HepG2 (cell line): ENCODE measurements around the gene MAML1. TPM values are rescaled to one million over a fixed set of nuclear protein-coding genes. Genes with fewer than 3 reads are reported as not detected.

Experiments used
- ATAD3A ChIP-seq: sonication (generic); formaldehyde crosslinking; IDR thresholded peaks from 2 replicates; pipeline ENCODE4 v1.4.0; 2020; ENCODE audit warnings: missing genetic modification reagents
- E2F1 ChIP-seq: sonication (generic); formaldehyde crosslinking; IDR thresholded peaks from 2 replicates; pipeline ENCODE4 v1.5.0; 2020; ENCODE audit warnings: missing genetic modification reagents
- ERF ChIP-seq: IDR thresholded peaks from 2 replicates; pipeline ENCODE4 v1.6.1; 2018; ENCODE audit warnings: missing biosample characterization, missing genetic modification reagents
- PRMT3 ChIP-seq: sonication (generic); formaldehyde crosslinking; IDR thresholded peaks from 2 replicates; pipeline ENCODE4 v1.8.1; 2022; ENCODE audit warnings: low read depth, mild to moderate bottlenecking, moderate library complexity, missing genetic modification reagents, borderline replicate concordance
- SALL1 ChIP-seq: sonication (generic); formaldehyde crosslinking; IDR thresholded peaks from 2 replicates; pipeline ENCODE4 v1.8.0; 2022; ENCODE audit warnings: mild to moderate bottlenecking, missing genetic modification reagents
- SOX13 ChIP-seq, 3 experiments: fragments of 450-650 bp in 1 of 3; sonication (generic) in 1 of 3; formaldehyde crosslinking in 1 of 3; IDR thresholded peaks in 2 of 3; conservative IDR thresholded peaks in 1 of 3; 2 replicates each; pipeline versions ENCODE4 v1.5.0 to v1.6.1; 2016 to 2020; ENCODE audit warnings: antibody characterized with exemption in 1 of 3, mild to moderate bottlenecking in 1 of 3, missing compliant biosample characterization in 1 of 3, missing genetic modification reagents in 1 of 3, moderate library complexity in 1 of 3
- SP1 ChIP-seq, 2 experiments: fragments of 450-650 bp in 1 of 2; sonication (generic) in 1 of 2; formaldehyde crosslinking in 1 of 2; IDR thresholded peaks; 2 replicates each; pipeline versions ENCODE4 v1.4.0 to v1.6.1; 2016 to 2020; ENCODE audit warnings: missing genetic modification reagents in 1 of 2
- ZBTB46 ChIP-seq: sonication (generic); formaldehyde crosslinking; IDR thresholded peaks from 2 replicates; pipeline ENCODE4 v1.4.0; 2020; ENCODE audit warnings: mild to moderate bottlenecking, missing genetic modification reagents, borderline replicate concordance
- ZFX ChIP-seq: sonication (generic); formaldehyde crosslinking; IDR thresholded peaks from 2 replicates; pipeline ENCODE4 v1.4.0; 2020; ENCODE audit warnings: mild to moderate bottlenecking, low read depth, missing genetic modification reagents, moderate library complexity
- ZNF704 ChIP-seq: sonication (generic); formaldehyde crosslinking; IDR thresholded peaks from 2 replicates; pipeline ENCODE4 v1.8.1; 2023; ENCODE audit warnings: mild to moderate bottlenecking, inconsistent platforms, moderate library complexity, missing genetic modification reagents, borderline replicate concordance
- ZNF775 ChIP-seq: sonication (generic); formaldehyde crosslinking; IDR thresholded peaks from 2 replicates; pipeline ENCODE4 v1.4.0; 2020; ENCODE audit warnings: missing genetic modification reagents, mild to moderate bottlenecking, moderate library complexity, borderline replicate concordance
- ZNF878 ChIP-seq: sonication (generic); formaldehyde crosslinking; IDR thresholded peaks from 2 replicates; pipeline ENCODE4 v1.8.1; 2023; ENCODE audit warnings: mild to moderate bottlenecking, missing genetic modification reagents, moderate library complexity
- polyA plus RNA-seq, 8 experiments: library from polyadenylated mRNA; depleted of rRNA in 3 of 8; stranded (reverse) in 7 of 8; unstranded in 1 of 8; fragments of >200 nt; fragmentation: Illumina TruSeq in 4 of 8; extraction: Trizol in 4 of 8; gene quantifications; 2 replicates each; pipeline versions ENCODE4 v1.2.1 to v1.2.3, GENCODE V29; 2011 to 2016; ENCODE audit warnings: low read depth in 4 of 8, missing spikeins in 1 of 8, mixed read lengths in 1 of 8; ENCODE audit not compliant: insufficient read depth in 1 of 8
- total RNA-seq, 5 experiments: library from RNA; depleted of rRNA; stranded (reverse); fragments of >200 nt; fragmentation: Illumina TruSeq; extraction: Trizol; gene quantifications; 2 replicates each; pipeline ENCODE4 v1.2.3, GENCODE V29; 2016; ENCODE audit warnings: low read depth in 1 of 5
- TF ChIP-seq, protein P1 (sequence below): sonication (generic); formaldehyde crosslinking; IDR thresholded peaks from 2 replicates; pipeline ENCODE4 v1.5.1; 2020; ENCODE audit warnings: mild to moderate bottlenecking, missing genetic modification reagents, borderline replicate concordance
- TF ChIP-seq, protein P2 (sequence below): sonication (generic); formaldehyde crosslinking; IDR thresholded peaks from 2 replicates; pipeline ENCODE4 v1.8.0; 2022; ENCODE audit warnings: missing genetic modification reagents, mild to moderate bottlenecking, moderate library complexity, borderline replicate concordance

MAML1 gene
- total and polyA plus RNA-seq, 2 of the 13 experiments (the other 11 are each of a cell fraction or from before 2014, with no cell fraction given): 10.0 to 10.8 TPM

DNA sequence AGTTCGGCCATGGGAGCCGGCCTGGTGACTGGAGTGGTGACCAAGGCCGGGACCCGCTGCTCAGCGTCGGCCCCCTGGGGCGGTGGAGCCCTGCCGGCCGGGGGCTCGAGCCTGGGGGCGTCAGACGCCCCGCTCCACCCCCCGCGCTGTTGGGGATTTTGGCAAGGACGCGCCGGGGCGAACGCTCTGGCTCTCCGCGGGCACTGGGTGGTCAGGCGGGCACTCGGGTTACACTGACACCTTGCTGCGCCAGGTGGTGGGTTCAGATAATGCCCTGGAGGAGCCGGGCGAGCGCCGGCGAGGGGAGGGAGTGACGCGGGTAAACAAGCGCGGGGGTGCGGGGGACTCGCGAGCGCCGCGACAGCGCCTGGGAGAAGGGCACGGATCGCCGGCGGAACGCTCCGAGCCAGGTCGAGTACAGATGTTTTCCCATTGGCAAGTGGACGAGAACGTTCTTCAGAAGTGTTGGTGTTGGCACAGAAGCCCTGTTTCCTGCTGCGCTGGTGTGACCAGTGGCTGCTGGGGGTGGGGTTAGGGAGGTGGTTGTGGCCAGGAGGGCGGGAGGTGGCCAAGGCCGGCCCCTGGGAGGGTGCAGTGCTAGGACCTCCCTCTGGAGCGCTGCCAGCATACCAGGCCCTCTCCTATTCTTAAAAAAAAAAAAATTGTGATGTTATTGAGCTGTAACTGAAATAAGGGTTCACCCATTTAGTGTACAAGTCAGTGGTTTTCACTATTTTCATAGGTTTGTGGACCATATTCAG lies 88.9 kb downstream of the MAML1 start (continued):
- TF ChIP-seq, protein P1, sequence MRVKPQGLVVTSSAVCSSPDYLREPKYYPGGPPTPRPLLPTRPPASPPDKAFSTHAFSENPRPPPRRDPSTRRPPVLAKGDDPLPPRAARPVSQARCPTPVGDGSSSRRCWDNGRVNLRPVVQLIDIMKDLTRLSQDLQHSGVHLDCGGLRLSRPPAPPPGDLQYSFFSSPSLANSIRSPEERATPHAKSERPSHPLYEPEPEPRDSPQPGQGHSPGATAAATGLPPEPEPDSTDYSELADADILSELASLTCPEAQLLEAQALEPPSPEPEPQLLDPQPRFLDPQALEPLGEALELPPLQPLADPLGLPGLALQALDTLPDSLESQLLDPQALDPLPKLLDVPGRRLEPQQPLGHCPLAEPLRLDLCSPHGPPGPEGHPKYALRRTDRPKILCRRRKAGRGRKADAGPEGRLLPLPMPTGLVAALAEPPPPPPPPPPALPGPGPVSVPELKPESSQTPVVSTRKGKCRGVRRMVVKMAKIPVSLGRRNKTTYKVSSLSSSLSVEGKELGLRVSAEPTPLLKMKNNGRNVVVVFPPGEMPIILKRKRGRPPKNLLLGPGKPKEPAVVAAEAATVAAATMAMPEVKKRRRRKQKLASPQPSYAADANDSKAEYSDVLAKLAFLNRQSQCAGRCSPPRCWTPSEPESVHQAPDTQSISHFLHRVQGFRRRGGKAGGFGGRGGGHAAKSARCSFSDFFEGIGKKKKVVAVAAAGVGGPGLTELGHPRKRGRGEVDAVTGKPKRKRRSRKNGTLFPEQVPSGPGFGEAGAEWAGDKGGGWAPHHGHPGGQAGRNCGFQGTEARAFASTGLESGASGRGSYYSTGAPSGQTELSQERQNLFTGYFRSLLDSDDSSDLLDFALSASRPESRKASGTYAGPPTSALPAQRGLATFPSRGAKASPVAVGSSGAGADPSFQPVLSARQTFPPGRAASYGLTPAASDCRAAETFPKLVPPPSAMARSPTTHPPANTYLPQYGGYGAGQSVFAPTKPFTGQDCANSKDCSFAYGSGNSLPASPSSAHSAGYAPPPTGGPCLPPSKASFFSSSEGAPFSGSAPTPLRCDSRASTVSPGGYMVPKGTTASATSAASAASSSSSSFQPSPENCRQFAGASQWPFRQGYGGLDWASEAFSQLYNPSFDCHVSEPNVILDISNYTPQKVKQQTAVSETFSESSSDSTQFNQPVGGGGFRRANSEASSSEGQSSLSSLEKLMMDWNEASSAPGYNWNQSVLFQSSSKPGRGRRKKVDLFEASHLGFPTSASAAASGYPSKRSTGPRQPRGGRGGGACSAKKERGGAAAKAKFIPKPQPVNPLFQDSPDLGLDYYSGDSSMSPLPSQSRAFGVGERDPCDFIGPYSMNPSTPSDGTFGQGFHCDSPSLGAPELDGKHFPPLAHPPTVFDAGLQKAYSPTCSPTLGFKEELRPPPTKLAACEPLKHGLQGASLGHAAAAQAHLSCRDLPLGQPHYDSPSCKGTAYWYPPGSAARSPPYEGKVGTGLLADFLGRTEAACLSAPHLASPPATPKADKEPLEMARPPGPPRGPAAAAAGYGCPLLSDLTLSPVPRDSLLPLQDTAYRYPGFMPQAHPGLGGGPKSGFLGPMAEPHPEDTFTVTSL (CRISPR knock-in tag): no peak
- TF ChIP-seq SALL1 (CRISPR knock-in tag) (peak; percentile 32; the same call in 1 of the 2 replicates), ZFX (CRISPR knock-in tag) (no peak), ZNF878 (CRISPR knock-in tag) (no peak; the same call in 1 of the 2 replicates), SOX13 (IDR thresholded peaks at IDR 0.05) (no peak), SOX13 (CRISPR knock-in tag; conservative IDR thresholded peaks at IDR 0.05 in 1 of 2, IDR thresholded peaks at IDR 0.05 in 1 of 2) (no peak), PRMT3 (no peak), SP1 (IDR thresholded peaks at IDR 0.05) (no peak; the same call in 1 of the 2 replicates), SP1 (CRISPR knock-in tag; IDR thresholded peaks at IDR 0.05) (0 out of 2 replicates have a peak, but pooled peaks have one; percentile 39), E2F1 (CRISPR knock-in tag) (no peak), ZNF775 (no peak), ZNF704 (CRISPR knock-in tag) (no peak), ERF (CRISPR knock-in tag) (no peak), ZBTB46 (CRISPR knock-in tag) (no peak), ATAD3A (CRISPR knock-in tag) (no peak)
- TF ChIP-seq, protein P2, sequence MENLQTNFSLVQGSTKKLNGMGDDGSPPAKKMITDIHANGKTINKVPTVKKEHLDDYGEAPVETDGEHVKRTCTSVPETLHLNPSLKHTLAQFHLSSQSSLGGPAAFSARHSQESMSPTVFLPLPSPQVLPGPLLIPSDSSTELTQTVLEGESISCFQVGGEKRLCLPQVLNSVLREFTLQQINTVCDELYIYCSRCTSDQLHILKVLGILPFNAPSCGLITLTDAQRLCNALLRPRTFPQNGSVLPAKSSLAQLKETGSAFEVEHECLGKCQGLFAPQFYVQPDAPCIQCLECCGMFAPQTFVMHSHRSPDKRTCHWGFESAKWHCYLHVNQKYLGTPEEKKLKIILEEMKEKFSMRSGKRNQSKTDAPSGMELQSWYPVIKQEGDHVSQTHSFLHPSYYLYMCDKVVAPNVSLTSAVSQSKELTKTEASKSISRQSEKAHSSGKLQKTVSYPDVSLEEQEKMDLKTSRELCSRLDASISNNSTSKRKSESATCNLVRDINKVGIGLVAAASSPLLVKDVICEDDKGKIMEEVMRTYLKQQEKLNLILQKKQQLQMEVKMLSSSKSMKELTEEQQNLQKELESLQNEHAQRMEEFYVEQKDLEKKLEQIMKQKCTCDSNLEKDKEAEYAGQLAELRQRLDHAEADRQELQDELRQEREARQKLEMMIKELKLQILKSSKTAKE (CRISPR knock-in tag): no peak
